T47D (cell line): ENCODE measurements around the gene ACOT12.

Experiments
- DNase-seq, 2 experiments: peaks; one replicate each; pipeline versions ENCODE4 v3.0.0 to v3.0.0-alpha.2; 2011 to 2012; ENCODE audit warnings: low read depth in 1 of 2, low spot score in 1 of 2
- JUND ChIP-seq: IDR thresholded peaks from 2 replicates; pipeline ENCODE4 v1.6.1; 2012; ENCODE audit warnings: low read depth
- in situ Hi-C: cut with HindIII; loops from 2 replicates; pipeline ENCODE4 v1.10.0; 2016; ENCODE audit warnings: low sequenced_read_pairs, low pct_unique_long_range_greater_than_20kb

ACOT12 gene

GRCh38 chr5:81292130-81292529, 101.8 kb downstream of the ACOT12 start:
- DNase-seq = no peak
- no peak for TF ChIP-seq JUND
- in situ Hi-C loops = no loop called here

- DNase-seq = no peak
- in situ Hi-C loops = no loop called here
- TF ChIP-seq JUND = no peak
Observed at GRCh38 chr5:81290146-81290545, 103.8 kb downstream of the ACOT12 start.

GRCh38 chr5:81288021-81288433, 105.9 kb downstream of the ACOT12 start:
- no peak for DNase-seq
- no peak for TF ChIP-seq JUND
- in situ Hi-C loops = no loop called here

DNA sequence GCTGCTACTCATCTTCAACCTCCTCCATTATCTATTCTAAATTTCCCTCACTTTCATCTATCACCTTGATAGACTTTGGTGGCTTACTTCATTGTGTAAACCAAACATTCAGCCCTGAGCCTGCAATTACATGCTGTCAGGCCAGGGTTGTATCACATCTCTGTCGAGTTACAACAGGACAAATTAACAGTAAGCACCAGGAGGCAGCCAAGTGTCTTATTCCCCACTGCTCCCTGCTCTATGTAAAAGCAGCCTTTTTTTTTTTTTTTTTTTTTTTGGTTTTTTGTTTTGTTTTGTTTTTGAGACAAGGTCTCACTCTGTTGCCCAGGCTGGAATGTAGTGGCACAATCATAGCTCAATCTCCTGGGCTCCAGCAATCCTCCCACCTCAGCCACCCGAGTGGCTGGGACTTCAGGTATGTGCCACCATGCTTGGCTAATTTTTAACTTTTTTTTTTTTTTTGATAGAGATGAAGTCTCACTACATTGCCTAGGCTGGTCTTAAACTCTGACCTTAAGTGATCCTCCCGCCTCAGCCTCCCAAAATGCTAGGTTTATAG, 107.8 kb downstream of the ACOT12 start:
- no peak for DNase-seq
- in situ Hi-C loops = no loop called here
- TF ChIP-seq JUND = no peak

- no peak for TF ChIP-seq JUND
- in situ Hi-C loops = no loop called here
- DNase-seq = no peak
Observed at GRCh38 chr5:81283976-81284375, 110.0 kb downstream of the ACOT12 start.
